HG02623 (cell line): ENCODE measurements around the gene HMGN4.
A peak's percentile ranks its signal among the peaks of the same experiment; 100 is the strongest.

Experiments used
- ATAC-seq: cut with Tn5 transposase; IDR thresholded peaks from one replicate; pipeline ENCODE4 v1.9.1; 2021; ENCODE audit warnings: moderate library complexity; ENCODE audit not compliant: unreplicated experiment

Gene HMGN4

GRCh38 chr6:26576929-26577719 is 39.0 kb downstream of the HMGN4 start:
- no peak for ATAC-seq

GRCh38 chr6:26577720-26578072 is 39.5 kb downstream of the HMGN4 start:
- no peak for ATAC-seq

GRCh38 chr6:26578279-26578678 is 40.1 kb downstream of the HMGN4 start:
- ATAC-seq, result no peak

GRCh38 chr6:26578741-26579140 is 40.6 kb downstream of the HMGN4 start:
- no peak for ATAC-seq

GRCh38 chr6:26581164-26581915 is 43.2 kb downstream of the HMGN4 start:
- no peak for ATAC-seq

GRCh38 chr6:26588965-26589364 is 50.8 kb downstream of the HMGN4 start:
- ATAC-seq, result no peak

GRCh38 chr6:26592649-26593048 is 54.5 kb downstream of the HMGN4 start:
- no peak for ATAC-seq

GRCh38 chr6:26593278-26594130 is 55.3 kb downstream of the HMGN4 start:
- ATAC-seq, result no peak

- no peak for ATAC-seq
Observed at GRCh38 chr6:26594131-26594498, 55.9 kb downstream of the HMGN4 start.

GRCh38 chr6:26594730-26595632 is 56.8 kb downstream of the HMGN4 start:
- ATAC-seq, result no peak

GRCh38 chr6:26595669-26596269 is 57.6 kb downstream of the HMGN4 start:
- ATAC-seq, result peak; percentile 54
